Hepatocyte (in vitro differentiated cells): ENCODE data around the gene NME4. TPM values are rescaled to one million over a fixed set of nuclear protein-coding genes. Genes with fewer than 3 reads are reported as not detected.
"Not testable (repeated sequence)": the region's sequence is repeated elsewhere in the genome, so short reads cannot be mapped to it uniquely, and the experiment has no call there.

Experiments
- DNase-seq: peaks from one replicate; pipeline ENCODE4 v3.0.0-alpha.2; 2016; ENCODE audit warnings: low spot score
- H2AFZ ChIP-seq: fragments of 200-600 bp; sonication (generic); 2 replicates; pipeline ENCODE4 v1.6.0; 2016; ENCODE audit warnings: antibody characterized with exemption, mild to moderate bottlenecking
- H3K27ac ChIP-seq: fragments of 200-600 bp; sonication (generic); 2 replicates; pipeline ENCODE4 v1.5.1; 2016; ENCODE audit warnings: mild to moderate bottlenecking
- H3K27me3 ChIP-seq: fragments of 200-600 bp; sonication (generic); 2 replicates; pipeline ENCODE4 v1.6.1; 2016
- H3K36me3 ChIP-seq: fragments of 200-600 bp; sonication (generic); replicated peaks from 2 replicates; pipeline ENCODE4 v1.5.1; 2016; ENCODE audit warnings: low read depth; ENCODE audit not compliant: insufficient read depth
- H3K4me1 ChIP-seq: fragments of 200-600 bp; sonication (generic); 2 replicates; pipeline ENCODE4 v1.5.1; 2016; ENCODE audit warnings: mild to moderate bottlenecking, moderate library complexity; ENCODE audit not compliant: insufficient read depth
- H3K4me2 ChIP-seq: fragments of 200-600 bp; sonication (generic); 2 replicates; pipeline ENCODE4 v1.6.0; 2016
- H3K4me3 ChIP-seq: fragments of 200-600 bp; sonication (generic); 2 replicates; pipeline ENCODE4 v1.5.1; 2016; ENCODE audit warnings: mild to moderate bottlenecking
- H3K79me2 ChIP-seq: fragments of 200-600 bp; sonication (generic); 2 replicates; pipeline ENCODE4 v1.6.0; 2017; ENCODE audit warnings: mild to moderate bottlenecking
- H3K9me2 ChIP-seq: fragments of 200-600 bp; sonication (generic); replicated peaks from 2 replicates; pipeline ENCODE4 v1.6.0; 2017; ENCODE audit warnings: mild to moderate bottlenecking; ENCODE audit not compliant: insufficient read depth
- H3K9me3 ChIP-seq: fragments of 200-600 bp; sonication (generic); 2 replicates; pipeline ENCODE4 v1.5.1; 2016; ENCODE audit warnings: low read depth, mild to moderate bottlenecking
- H4K20me1 ChIP-seq: fragments of 200-600 bp; sonication (generic); 2 replicates; pipeline ENCODE4 v1.6.0; 2016; ENCODE audit warnings: mild to moderate bottlenecking; ENCODE audit not compliant: insufficient read depth, poor library complexity, severe bottlenecking
- EZH2 ChIP-seq: fragments of 200-600 bp; sonication (generic); IDR thresholded peaks from 2 replicates; pipeline ENCODE4 v1.6.1; 2016; ENCODE audit warnings: antibody characterized with exemption, mild to moderate bottlenecking, borderline replicate concordance
- EZH2phosphoT487 ChIP-seq: fragments of 200-600 bp; sonication (generic); IDR thresholded peaks from one replicate; pipeline ENCODE4 v1.6.1; 2018; ENCODE audit warnings: antibody characterized with exemption, mild to moderate bottlenecking, low read depth, moderate library complexity; ENCODE audit not compliant: unreplicated experiment, severe bottlenecking
- WGBS: methylation state at CpG from one replicate; pipeline ENCODE4 v1.1.6; 2016; ENCODE audit warnings: low lambda C conversion rate; ENCODE audit errors: missing lambda C conversion rate; 5-methylcytosine and 5-hydroxymethylcytosine counted together
- polyA plus RNA-seq: library from polyadenylated mRNA; unstranded; fragments of >200 nt; fragmentation: Nextera tagmentation; extraction: Ambion mirVana; gene quantifications from 2 replicates; pipeline ENCODE4 v1.2.1, GENCODE V29; 2016
- total RNA-seq: library from RNA; depleted of rRNA; stranded (reverse); fragments of >200 nt; gene quantifications from 2 replicates; pipeline ENCODE4 v1.2.3, GENCODE V29; 2014
- TF ChIP-seq, protein P1 (sequence below): fragments of 200-600 bp; sonication (generic); IDR thresholded peaks from 2 replicates; pipeline ENCODE4 v1.5.1; 2016; ENCODE audit warnings: antibody characterized with exemption, mild to moderate bottlenecking; ENCODE audit not compliant: poor library complexity

Gene NME4
- total and polyA plus RNA-seq, 2 experiments from 2014 or later: 168 to 543 TPM

DNA sequence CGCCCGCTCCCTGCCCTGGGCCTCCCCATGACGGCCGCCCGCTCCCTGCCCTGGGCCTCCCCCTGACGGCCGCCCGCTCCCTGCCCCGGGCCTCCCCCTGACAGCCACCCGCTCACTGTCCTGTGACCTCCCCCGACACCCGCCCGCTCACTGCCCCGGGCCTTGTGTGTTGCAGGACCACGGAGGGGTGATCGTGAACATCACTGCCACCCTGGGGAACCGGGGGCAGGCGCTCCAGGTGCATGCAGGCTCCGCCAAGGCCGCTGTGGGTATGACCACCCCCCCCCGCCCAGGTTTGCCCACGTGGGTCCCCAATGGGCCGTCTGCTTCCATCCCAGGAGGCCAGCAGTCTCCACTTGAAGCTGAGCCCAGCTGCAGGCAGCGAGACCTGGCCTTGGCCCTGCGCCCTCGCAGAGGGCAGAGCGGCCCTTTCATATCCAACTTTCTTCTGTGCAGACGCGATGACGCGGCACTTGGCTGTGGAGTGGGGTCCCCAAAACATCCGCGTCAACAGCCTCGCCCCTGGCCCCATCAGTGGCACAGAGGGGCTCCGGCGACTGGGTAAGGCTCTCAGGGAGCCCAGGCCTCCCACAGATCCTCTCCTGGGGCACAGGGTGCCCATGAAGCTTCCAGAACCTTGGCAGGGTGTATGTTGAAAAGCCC, 13.6 kb downstream of the NME4 start:
- WGBS: 98% methylated on average over 26 of the region's 36 CpGs
- H3K4me1 ChIP-seq: peaks cover 2% of the 10 kb centered on the region
- H3K4me3 ChIP-seq: no peak overlapping the region
- H3K9me2 ChIP-seq: no peaks in the 10 kb centered on the region
- DNase-seq: no peak
- no peaks in the 10 kb centered on the region for H3K27me3 ChIP-seq
- H3K9me3 ChIP-seq: no peaks in the 10 kb centered on the region
- no peak overlapping the region for H3K4me2 ChIP-seq
- H4K20me1 ChIP-seq: no peaks in the 10 kb centered on the region
- no peaks in the 10 kb centered on the region for H3K36me3 ChIP-seq
- no peak overlapping the region for H2AFZ ChIP-seq
- H3K27ac ChIP-seq: no peak overlapping the region
- H3K79me2 ChIP-seq: no peaks in the 10 kb centered on the region
- TF ChIP-seq, protein P1, sequence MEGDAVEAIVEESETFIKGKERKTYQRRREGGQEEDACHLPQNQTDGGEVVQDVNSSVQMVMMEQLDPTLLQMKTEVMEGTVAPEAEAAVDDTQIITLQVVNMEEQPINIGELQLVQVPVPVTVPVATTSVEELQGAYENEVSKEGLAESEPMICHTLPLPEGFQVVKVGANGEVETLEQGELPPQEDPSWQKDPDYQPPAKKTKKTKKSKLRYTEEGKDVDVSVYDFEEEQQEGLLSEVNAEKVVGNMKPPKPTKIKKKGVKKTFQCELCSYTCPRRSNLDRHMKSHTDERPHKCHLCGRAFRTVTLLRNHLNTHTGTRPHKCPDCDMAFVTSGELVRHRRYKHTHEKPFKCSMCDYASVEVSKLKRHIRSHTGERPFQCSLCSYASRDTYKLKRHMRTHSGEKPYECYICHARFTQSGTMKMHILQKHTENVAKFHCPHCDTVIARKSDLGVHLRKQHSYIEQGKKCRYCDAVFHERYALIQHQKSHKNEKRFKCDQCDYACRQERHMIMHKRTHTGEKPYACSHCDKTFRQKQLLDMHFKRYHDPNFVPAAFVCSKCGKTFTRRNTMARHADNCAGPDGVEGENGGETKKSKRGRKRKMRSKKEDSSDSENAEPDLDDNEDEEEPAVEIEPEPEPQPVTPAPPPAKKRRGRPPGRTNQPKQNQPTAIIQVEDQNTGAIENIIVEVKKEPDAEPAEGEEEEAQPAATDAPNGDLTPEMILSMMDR: no peak
- TF ChIP-seq EZH2phosphoT487 (no peak), EZH2 (no peak)

GRCh38 chr16:411576-412265, 14.7 kb downstream of the NME4 start:
- no peak for DNase-seq
- H3K27ac ChIP-seq: no peak overlapping the region
- H3K9me3 ChIP-seq: no peaks in the 10 kb centered on the region
- WGBS: 98% methylated on average over 26 of the region's 26 CpGs
- no peak overlapping the region for H3K4me3 ChIP-seq
- no peaks in the 10 kb centered on the region for H3K27me3 ChIP-seq
- H3K4me2 ChIP-seq: no peak overlapping the region
- no peak overlapping the region for H2AFZ ChIP-seq
- no peaks in the 10 kb centered on the region for H3K4me1 ChIP-seq
- H3K79me2 ChIP-seq: no peaks in the 10 kb centered on the region
- no peaks in the 10 kb centered on the region for H3K9me2 ChIP-seq
- no peaks in the 10 kb centered on the region for H4K20me1 ChIP-seq
- H3K36me3 ChIP-seq: no peaks in the 10 kb centered on the region
- TF ChIP-seq, protein P1: no peak
- no peak for TF ChIP-seq EZH2phosphoT487

- Histone ChIP-seq H3K36me3 (no peaks in the 10 kb centered on the region), H3K27me3 (no peaks in the 10 kb centered on the region), H3K9me2 (no peaks in the 10 kb centered on the region), H3K27ac (no peak overlapping the region), H3K4me2 (no peak overlapping the region), H3K4me1 (no peaks in the 10 kb centered on the region), H2AFZ (no peak overlapping the region), H3K9me3 (no peaks in the 10 kb centered on the region), H4K20me1 (no peaks in the 10 kb centered on the region), H3K4me3 (no peak overlapping the region), H3K79me2 (no peaks in the 10 kb centered on the region)
- 87% methylated on average over 21 of the region's 21 CpGs for WGBS
- no peak for DNase-seq
- TF ChIP-seq, protein P1: no peak
- no peak for TF ChIP-seq EZH2
- no peak for TF ChIP-seq EZH2phosphoT487
Observed at GRCh38 chr16:414395-415169, 17.6 kb downstream of the NME4 start.

DNA sequence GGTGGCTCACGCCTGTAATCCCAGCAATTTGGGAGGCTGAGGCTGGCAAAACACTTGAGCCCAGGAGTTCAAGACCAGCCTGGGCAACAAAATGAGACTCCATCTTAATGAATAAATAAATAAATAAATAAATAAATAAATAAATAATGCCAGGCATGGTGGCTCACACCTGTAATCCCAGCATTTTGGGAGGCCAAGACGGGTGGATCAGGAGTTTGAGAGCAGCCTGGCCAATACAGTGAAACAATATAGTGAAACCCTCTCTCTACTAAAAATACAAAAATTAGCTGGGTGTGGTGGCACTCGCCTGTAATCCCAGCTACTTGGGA, 18.1 kb downstream of the NME4 start:
- not testable (repeated sequence) for DNase-seq, H3K27me3 ChIP-seq, H3K4me2 ChIP-seq, H3K4me1 ChIP-seq, H3K9me3 ChIP-seq, H3K27ac ChIP-seq, H3K79me2 ChIP-seq, H4K20me1 ChIP-seq, H2AFZ ChIP-seq, H3K4me3 ChIP-seq, H3K36me3 ChIP-seq, H3K9me2 ChIP-seq
- 96% methylated on average over 3 of the region's 3 CpGs for WGBS

DNA sequence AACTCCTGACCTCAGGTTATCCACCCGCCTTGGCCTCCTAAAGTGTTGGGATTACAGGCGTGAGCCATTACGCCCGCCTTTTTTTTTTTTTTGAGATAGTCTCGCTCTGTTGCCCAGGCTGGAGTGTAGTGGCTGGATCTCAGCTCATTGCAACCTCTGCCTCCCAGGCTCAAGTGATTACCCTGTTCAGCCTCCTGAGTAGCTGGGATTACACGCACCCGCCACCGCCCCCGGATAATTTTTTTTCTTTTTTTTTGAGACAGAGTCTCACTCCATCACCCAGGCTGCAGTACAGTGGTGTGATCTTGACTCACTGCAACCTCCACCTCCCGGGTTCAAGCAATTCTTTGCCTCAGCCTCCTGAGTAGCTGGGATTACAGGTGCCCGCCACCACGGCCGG, 25.2 kb downstream of the NME4 start:
- DNase-seq, H2AFZ ChIP-seq, H3K4me2 ChIP-seq, H3K4me3 ChIP-seq, H3K9me2 ChIP-seq, H3K36me3 ChIP-seq, H3K27ac ChIP-seq, H3K27me3 ChIP-seq, H4K20me1 ChIP-seq, H3K4me1 ChIP-seq, H3K9me3 ChIP-seq: not testable (repeated sequence)
- WGBS: 91% methylated on average over 13 of the region's 13 CpGs
- H3K79me2 ChIP-seq: peaks cover 10% of the 10 kb centered on the region
